Mucosa of descending colon (tissue), 3 donors: ENCODE data around the gene COL18A1. TPM values are rescaled to one million over a fixed set of nuclear protein-coding genes. Genes with fewer than 3 reads are reported as not detected.

ENCODE experiments used
- ATAC-seq: fragments of 200-7000 bp; cut with Tn5 transposase; one replicate; pipeline ENCODE4 v1.9.1; 2020; ENCODE audit warnings: mild to moderate bottlenecking, moderate library complexity
- DNase-seq, 3 donors: peaks; one replicate each; pipeline ENCODE4 v3.0.0-alpha.2; 2020
- H3K36me3 ChIP-seq: fragments of 200-600 bp; one replicate; pipeline ENCODE4 v1.8.0; 2021; ENCODE audit warnings: low read depth, mild to moderate bottlenecking
- H3K4me1 ChIP-seq: fragments of 200-600 bp; one replicate; pipeline ENCODE4 v1.8.0; 2021; ENCODE audit warnings: low read depth, mild to moderate bottlenecking
- H3K4me3 ChIP-seq: fragments of 200-600 bp; one replicate; pipeline ENCODE4 v1.8.0; 2021; ENCODE audit warnings: mild to moderate bottlenecking
- H3K9me3 ChIP-seq: fragments of 200-600 bp; one replicate; pipeline ENCODE4 v1.8.0; 2021; ENCODE audit warnings: mild to moderate bottlenecking
- CTCF ChIP-seq: fragments of 200-600 bp; IDR thresholded peaks from one replicate; pipeline ENCODE4 v1.8.0; 2022; ENCODE audit warnings: antibody characterized with exemption, mild to moderate bottlenecking
- intact Hi-C, 2 donors: fragments of 100-400 bp; cut with DNase I in 1 of 2; cut with micrococcal nuclease in 1 of 2; formaldehyde crosslinking; loops; one replicate each; pipeline versions ENCODE4 v1.11.0 to v1.11.1; 2022; cut with DNase I, micrococcal nuclease
- total RNA-seq, 3 donors: library from RNA; stranded (reverse); fragmentation: NEBNext Ultra II Directional in 2 of 3; extraction: Animal tissue kit (Norgen Biotek cat#: 25700) in 2 of 3; gene quantifications; one replicate each; pipeline versions ENCODE4 v1.2.1 to v1.2.4, GENCODE V29; 2021 to 2023
- donor health status: DM: no; HTN: no; CAD: no; lungs with moderate emphysema.
- donor health status: DM: no; HTN: no; CAD: no.
- donor health status: DM: no; HTN: yes; CAD: no.

COL18A1 gene
- total RNA-seq, 3 donors from 2014 or later = 4.6 to 46.9 (median 21.3) TPM

- intact Hi-C loops = loop anchor here in 1 of 2 donors (5.0 to 10.0 kb wide), 2 partner anchors 40 to 268 kb away; no protein-coding TSS in a partner anchor
- no peak for TF ChIP-seq CTCF
- Histone ChIP-seq H3K4me3 (no peak overlapping the region), H3K9me3 (no peaks in the 10 kb centered on the region), H3K4me1 (no peaks in the 10 kb centered on the region), H3K36me3 (no peaks in the 10 kb centered on the region)
- peak in 1 of 3 donors; percentile 56 for DNase-seq
- no peak for ATAC-seq
Observed at GRCh38 chr21:45556645-45557615, 152.0 kb downstream of the COL18A1 start.

- TF ChIP-seq CTCF = no peak
- Histone ChIP-seq H3K36me3 (no peaks in the 10 kb centered on the region), H3K4me1 (no peaks in the 10 kb centered on the region), H3K4me3 (no peak overlapping the region), H3K9me3 (no peaks in the 10 kb centered on the region)
- no peak for DNase-seq
- no peak for ATAC-seq
- intact Hi-C loops = loop anchor here in 1 of 2 donors (5.0 to 10.0 kb wide), 2 partner anchors 40 to 267 kb away; no protein-coding TSS in a partner anchor
Observed at GRCh38 chr21:45557616-45558043, 152.7 kb downstream of the COL18A1 start.

DNA sequence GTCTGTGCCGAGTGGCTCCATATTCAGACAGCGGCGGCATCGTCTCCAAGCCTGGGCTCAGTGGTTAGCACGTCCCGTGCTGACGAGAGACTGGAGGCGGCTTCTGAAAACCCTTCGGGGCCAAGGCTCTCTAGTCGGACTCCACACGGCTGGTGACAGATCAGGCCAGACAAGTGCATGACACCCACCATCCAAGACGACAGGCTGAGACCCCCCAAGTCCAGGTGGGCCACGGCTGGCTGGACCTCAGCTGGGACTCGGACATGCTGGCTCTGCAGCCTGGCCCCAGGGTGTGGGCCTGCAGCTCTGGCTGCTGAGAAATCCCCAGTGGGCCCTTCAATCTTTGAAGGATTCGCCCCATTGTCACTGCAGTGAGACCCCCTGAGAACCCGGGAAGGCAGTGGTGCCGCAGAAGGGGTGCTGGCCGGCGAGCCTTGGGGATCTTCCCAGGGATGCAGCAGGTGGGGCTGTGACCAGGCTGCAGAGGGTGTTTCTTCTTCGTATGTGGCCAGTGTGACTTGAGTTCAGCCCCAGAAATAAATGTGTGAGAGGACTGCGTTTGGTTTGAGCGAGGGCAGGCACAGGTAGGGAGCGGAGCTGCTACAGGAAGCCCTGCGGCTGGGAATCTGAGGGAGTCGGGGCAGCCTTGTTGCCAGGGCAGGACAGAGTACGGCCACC lies 153.2 kb downstream of the COL18A1 start:
- Histone ChIP-seq H3K36me3 (no peaks in the 10 kb centered on the region), H3K4me1 (no peaks in the 10 kb centered on the region), H3K4me3 (no peak overlapping the region), H3K9me3 (no peaks in the 10 kb centered on the region)
- no peak for TF ChIP-seq CTCF
- ATAC-seq (no peak), DNase-seq (no peak)
- intact Hi-C loops = loop anchor here in 1 of 2 donors (5.0 to 10.0 kb wide), 2 partner anchors 39 to 267 kb away; no protein-coding TSS in a partner anchor

DNA sequence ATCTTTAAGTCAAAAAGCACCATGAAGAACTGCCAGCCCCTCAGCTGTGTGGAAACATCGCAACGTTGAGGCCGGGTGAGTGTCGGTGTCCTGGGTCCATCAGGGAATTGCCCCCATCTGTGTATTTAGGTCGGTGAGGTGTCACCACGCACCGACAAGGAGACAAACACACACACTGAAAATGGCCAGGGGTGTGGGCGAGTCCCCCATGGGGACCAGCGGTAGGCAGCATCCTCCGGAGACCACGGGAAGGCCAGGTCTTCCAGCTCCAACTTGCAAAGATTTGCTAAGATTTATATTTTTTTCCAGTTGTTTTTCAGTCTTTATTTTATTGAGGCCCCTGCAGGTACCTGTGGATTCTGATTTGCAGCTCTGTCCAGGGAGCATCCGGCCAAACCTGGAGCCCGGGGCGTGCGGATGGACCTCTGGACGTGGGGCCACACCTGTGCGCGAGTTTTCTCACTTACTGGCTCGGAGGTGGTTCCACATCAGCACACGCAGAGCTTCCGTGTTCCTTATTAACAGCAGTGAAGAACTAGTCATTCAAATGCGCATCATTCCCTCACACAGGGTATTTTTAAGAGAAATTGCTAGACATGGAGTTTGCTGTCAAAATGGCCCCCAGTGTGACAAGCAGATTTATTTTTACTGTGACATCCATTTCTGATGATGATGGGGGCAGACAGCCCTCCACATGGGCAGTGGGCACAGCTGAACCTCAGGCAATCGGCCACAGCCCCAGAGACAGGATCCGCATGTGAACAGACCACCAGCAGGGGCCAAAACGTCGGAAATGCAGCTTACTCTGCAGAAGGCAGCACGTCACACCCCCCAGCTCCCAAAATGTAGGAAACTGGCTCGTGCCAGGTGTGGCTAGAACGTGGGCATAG lies 154.5 kb downstream of the COL18A1 start:
- Histone ChIP-seq H3K4me3 (no peak overlapping the region), H3K36me3 (no peaks in the 10 kb centered on the region), H3K9me3 (no peaks in the 10 kb centered on the region), H3K4me1 (no peaks in the 10 kb centered on the region)
- intact Hi-C loops = loop anchor here in 1 of 2 donors (5.0 to 10.0 kb wide), 2 partner anchors 38 to 265 kb away; no protein-coding TSS in a partner anchor
- no peak for TF ChIP-seq CTCF
- no peak for DNase-seq
- no peak for ATAC-seq
